Omental fat pad (tissue), 4 donors: ENCODE data around the gene PCCA. TPM values are rescaled to one million over a fixed set of nuclear protein-coding genes. Genes with fewer than 3 reads are reported as not detected.
"Not testable (repeated sequence)": the region's sequence is repeated elsewhere in the genome, so short reads cannot be mapped to it uniquely, and the experiment has no call there.

Experiments
- ATAC-seq: fragments of 150-250 bp; one replicate; pipeline ENCODE4 v1.9.1; 2016; ENCODE audit warnings: mild to moderate bottlenecking, moderate library complexity; ENCODE audit not compliant: low FRiP score
- DNase-seq: peaks from one replicate; pipeline ENCODE4 v3.0.0-alpha.2; 2019; ENCODE audit warnings: low spot score
- CTCF ChIP-seq, 3 donors: fragments of 450-650 bp; IDR thresholded peaks; one replicate each; pipeline ENCODE4 v1.5.1; 2016 to 2017; ENCODE audit warnings: antibody characterized with exemption in 3 of 3, mild to moderate bottlenecking in 3 of 3, moderate library complexity in 2 of 3
- total RNA-seq, 4 donors: library from RNA; depleted of rRNA; stranded (reverse); fragments of >200 nt; gene quantifications; one replicate each; pipeline ENCODE4 v1.1.0, GENCODE V29; 2016

Gene PCCA
- total RNA-seq, 4 donors from 2014 or later: 27.5 to 61.6 (median 49.2) TPM

- no peak for DNase-seq
- no peak for TF ChIP-seq CTCF (IDR thresholded peaks at IDR 0.05)
- ATAC-seq: no peak
Measured at GRCh38 chr13:100221166-100221565, 132.3 kb downstream of the PCCA start.

GRCh38 chr13:100223966-100224530, 135.2 kb downstream of the PCCA start:
- not testable (repeated sequence) for ATAC-seq, DNase-seq

- no peak for TF ChIP-seq CTCF (IDR thresholded peaks at IDR 0.05)
- DNase-seq (no peak), ATAC-seq (no peak)
Measured at GRCh38 chr13:100229603-100230002, 140.7 kb downstream of the PCCA start.

- TF ChIP-seq CTCF (IDR thresholded peaks at IDR 0.05): no peak
- ATAC-seq (no peak), DNase-seq (no peak)
Measured at GRCh38 chr13:100230769-100231149, 141.9 kb downstream of the PCCA start.

- no peak for DNase-seq
- TF ChIP-seq CTCF (IDR thresholded peaks at IDR 0.05): no peak
- ATAC-seq: no peak
Measured at GRCh38 chr13:100231176-100231575, 142.3 kb downstream of the PCCA start.

GRCh38 chr13:100234006-100234405, 145.1 kb downstream of the PCCA start:
- TF ChIP-seq CTCF (IDR thresholded peaks at IDR 0.05): no peak
- DNase-seq (no peak), ATAC-seq (no peak)

- no peak for TF ChIP-seq CTCF (IDR thresholded peaks at IDR 0.05)
- DNase-seq: no peak
- no peak for ATAC-seq
Measured at GRCh38 chr13:100234524-100235136, 145.7 kb downstream of the PCCA start.
